Measurements from ENCODE around the gene FAM170B. TPM values are rescaled to one million over a fixed set of nuclear protein-coding genes. Genes with fewer than 3 reads are reported as not detected.

Gene FAM170B
- total RNA-seq, 1 experiment from 2014 or later = not detected

DNA sequence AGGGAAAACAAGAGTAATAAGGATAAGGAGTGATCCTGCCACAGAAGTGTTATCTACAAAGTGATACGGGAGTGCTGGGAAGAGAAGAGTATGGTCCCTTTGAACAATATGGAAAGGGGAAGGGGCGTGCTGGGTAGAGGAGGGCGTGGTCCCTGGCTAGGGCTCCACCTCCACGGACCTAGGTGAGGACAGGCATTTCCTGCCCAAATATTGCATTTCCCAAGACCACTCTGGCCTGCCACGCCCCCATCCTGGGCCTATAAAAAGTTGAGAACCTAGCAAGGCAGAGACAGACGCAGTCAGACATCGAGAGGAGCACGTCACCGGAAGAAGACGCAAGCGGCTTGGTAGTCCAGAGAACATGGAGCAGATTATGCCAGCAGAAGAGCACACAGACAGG lies 41.3 kb downstream of the FAM170B start:
- H3K79me2 ChIP-seq (ENCODE audit: low read depth) = no peaks in the 10 kb centered on the region
- ChIA-PET POLR2A (ENCODE audit: unreplicated experiment) (no interaction called here), CTCF (no interaction called here)
- no peaks in the 10 kb centered on the region for H4K20me1 ChIP-seq (ENCODE audit: insufficient read depth)
- no peaks in the 10 kb centered on the region for H3K4me1 ChIP-seq (replicated peaks; ENCODE audit: insufficient read depth)
- TF ChIP-seq, protein P1, sequence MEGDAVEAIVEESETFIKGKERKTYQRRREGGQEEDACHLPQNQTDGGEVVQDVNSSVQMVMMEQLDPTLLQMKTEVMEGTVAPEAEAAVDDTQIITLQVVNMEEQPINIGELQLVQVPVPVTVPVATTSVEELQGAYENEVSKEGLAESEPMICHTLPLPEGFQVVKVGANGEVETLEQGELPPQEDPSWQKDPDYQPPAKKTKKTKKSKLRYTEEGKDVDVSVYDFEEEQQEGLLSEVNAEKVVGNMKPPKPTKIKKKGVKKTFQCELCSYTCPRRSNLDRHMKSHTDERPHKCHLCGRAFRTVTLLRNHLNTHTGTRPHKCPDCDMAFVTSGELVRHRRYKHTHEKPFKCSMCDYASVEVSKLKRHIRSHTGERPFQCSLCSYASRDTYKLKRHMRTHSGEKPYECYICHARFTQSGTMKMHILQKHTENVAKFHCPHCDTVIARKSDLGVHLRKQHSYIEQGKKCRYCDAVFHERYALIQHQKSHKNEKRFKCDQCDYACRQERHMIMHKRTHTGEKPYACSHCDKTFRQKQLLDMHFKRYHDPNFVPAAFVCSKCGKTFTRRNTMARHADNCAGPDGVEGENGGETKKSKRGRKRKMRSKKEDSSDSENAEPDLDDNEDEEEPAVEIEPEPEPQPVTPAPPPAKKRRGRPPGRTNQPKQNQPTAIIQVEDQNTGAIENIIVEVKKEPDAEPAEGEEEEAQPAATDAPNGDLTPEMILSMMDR (conservative IDR thresholded peaks at IDR 0.05) = no peak
- no peaks in the 10 kb centered on the region for H3K9me2 ChIP-seq (ENCODE audit: insufficient read depth)
- H3K27me3 ChIP-seq (ENCODE audit: insufficient read depth, low read depth) = peaks cover 44% of the 10 kb centered on the region; the same call in 1 of the 2 replicates
- no peak for DNase-seq
- no peak overlapping the region for H3K4me2 ChIP-seq
- no peaks in the 10 kb centered on the region for H3F3A ChIP-seq (ENCODE audit: insufficient read depth, low read depth)
- BruUV-seq (replicated peaks) = no TSS peak
- H3K9me3 ChIP-seq (ENCODE audit: insufficient read depth, low read depth) = no peaks in the 10 kb centered on the region
- intact Hi-C loops (cut with micrococcal nuclease; ENCODE audit: unreplicated experiment) = no loop called here
- no peaks in the 10 kb centered on the region for H3K36me3 ChIP-seq (ENCODE audit: low read depth)
- H3K27ac ChIP-seq = no peak overlapping the region
- H3K4me3 ChIP-seq = no peak overlapping the region
- H2AFZ ChIP-seq = no peak overlapping the region

DNA sequence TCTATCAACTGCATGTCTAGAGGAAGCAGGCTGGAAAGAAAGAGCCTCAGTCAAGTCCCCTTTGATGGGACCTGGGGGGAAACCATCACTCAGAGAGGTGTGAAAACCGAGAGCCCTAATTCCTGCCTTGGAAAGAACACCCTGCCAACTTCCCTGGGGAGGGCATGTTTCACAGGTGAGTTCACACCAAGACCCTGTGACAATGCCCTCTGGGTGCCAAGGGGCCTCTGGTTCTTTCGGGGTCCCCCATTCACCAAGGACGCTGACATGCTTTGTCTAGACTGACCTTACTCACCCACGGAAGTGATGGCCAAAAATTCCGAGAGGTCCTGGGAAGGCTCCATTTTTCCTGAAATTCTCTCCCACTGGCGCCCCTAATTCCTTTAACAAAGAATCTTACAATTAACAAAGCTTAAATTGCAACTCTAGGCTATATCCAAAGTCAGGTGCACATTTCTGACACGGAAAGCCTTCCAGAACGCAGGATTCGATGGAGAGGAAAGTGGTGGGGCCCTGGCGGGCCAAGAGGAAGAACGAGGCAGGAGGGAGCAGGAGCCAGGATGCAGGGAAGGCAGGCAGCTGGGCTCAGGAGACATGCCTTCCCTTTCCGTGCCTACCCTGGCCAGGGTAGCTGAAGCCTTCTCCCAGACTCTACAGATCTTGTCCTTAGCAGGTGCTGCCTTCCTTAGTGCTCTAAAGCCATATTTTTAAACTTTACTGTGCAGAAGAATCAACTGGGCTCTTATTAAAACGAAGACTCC lies 42.2 kb downstream of the FAM170B start:
- H3K27ac ChIP-seq = no peak overlapping the region
- peaks cover 8% of the 10 kb centered on the region for H3K9me3 ChIP-seq (ENCODE audit: insufficient read depth, low read depth)
- no TSS peak for BruUV-seq (replicated peaks)
- H3K36me3 ChIP-seq (ENCODE audit: low read depth) = no peaks in the 10 kb centered on the region
- H3K9me2 ChIP-seq (ENCODE audit: insufficient read depth) = no peaks in the 10 kb centered on the region
- CTCF ChIA-PET = no interaction called here
- H3K4me3 ChIP-seq = no peak overlapping the region
- no peaks in the 10 kb centered on the region for H3K4me1 ChIP-seq (replicated peaks; ENCODE audit: insufficient read depth)
- H3K79me2 ChIP-seq (ENCODE audit: low read depth) = no peaks in the 10 kb centered on the region
- POLR2A ChIA-PET (ENCODE audit: unreplicated experiment) = no interaction called here
- no peak overlapping the region for H3K4me2 ChIP-seq
- DNase-seq = no peak
- intact Hi-C loops (cut with micrococcal nuclease; ENCODE audit: unreplicated experiment) = no loop called here
- no peaks in the 10 kb centered on the region for H4K20me1 ChIP-seq (ENCODE audit: insufficient read depth)
- TF ChIP-seq, protein P1 (conservative IDR thresholded peaks at IDR 0.05) = no peak
- TF ChIP-seq EZH2 (IDR thresholded peaks at IDR 0.05; ENCODE audit: low read depth) = no peak
- H3F3A ChIP-seq (ENCODE audit: insufficient read depth, low read depth) = no peaks in the 10 kb centered on the region
- no peak overlapping the region for H2AFZ ChIP-seq
- H3K27me3 ChIP-seq (ENCODE audit: insufficient read depth, low read depth) = peaks cover 40% of the 10 kb centered on the region; the same call in 1 of the 2 replicates

DNA sequence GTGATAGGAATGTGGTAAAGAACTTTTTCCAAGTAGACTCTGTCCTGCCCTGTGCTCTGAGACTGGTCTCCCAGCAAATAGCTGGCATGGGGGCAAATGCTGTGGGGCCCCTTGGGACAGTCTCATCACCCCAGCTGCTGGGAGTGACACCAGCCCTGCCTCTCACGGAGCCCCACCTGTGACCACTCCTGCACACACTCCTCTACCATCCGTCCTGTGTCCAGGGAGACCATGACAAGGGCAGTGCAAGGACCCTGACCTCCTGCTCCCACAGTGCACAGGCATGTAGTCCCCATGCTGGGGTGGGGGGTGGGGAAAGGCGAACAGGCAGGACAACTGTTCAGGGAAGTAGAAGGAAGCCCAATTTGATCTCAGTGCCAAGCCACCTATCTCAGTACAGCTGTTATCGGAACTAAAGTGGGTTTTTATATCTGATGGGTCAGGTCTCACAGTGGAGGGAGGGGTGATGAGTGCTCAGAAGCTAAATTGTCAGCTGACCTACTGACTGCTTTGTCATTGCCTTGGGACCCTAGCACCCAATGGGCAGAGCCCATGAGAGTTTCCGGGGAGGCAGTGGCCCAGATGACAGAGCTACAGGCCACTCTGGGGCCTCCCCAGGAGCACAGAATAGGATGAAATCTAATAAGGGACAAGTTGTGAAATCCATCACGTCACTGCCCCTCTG lies 43.0 kb downstream of the FAM170B start:
- no peaks in the 10 kb centered on the region for H4K20me1 ChIP-seq (ENCODE audit: insufficient read depth)
- no peak overlapping the region for H3K27ac ChIP-seq
- H3K4me2 ChIP-seq = no peak overlapping the region
- no peaks in the 10 kb centered on the region for H3K9me2 ChIP-seq (ENCODE audit: insufficient read depth)
- no peaks in the 10 kb centered on the region for H3K36me3 ChIP-seq (ENCODE audit: low read depth)
- H2AFZ ChIP-seq = no peak overlapping the region
- H3K4me3 ChIP-seq = no peak overlapping the region
- DNase-seq = no peak
- CTCF ChIA-PET = no interaction called here
- TF ChIP-seq, protein P1 (conservative IDR thresholded peaks at IDR 0.05) = no peak
- TF ChIP-seq EZH2 (IDR thresholded peaks at IDR 0.05; ENCODE audit: low read depth) = no peak
- peaks cover 9% of the 10 kb centered on the region for H3K9me3 ChIP-seq (ENCODE audit: insufficient read depth, low read depth)
- intact Hi-C loops (cut with micrococcal nuclease; ENCODE audit: unreplicated experiment) = no loop called here
- H3F3A ChIP-seq (ENCODE audit: insufficient read depth, low read depth) = no peaks in the 10 kb centered on the region
- no peaks in the 10 kb centered on the region for H3K79me2 ChIP-seq (ENCODE audit: low read depth)
- BruUV-seq (replicated peaks) = no TSS peak
- POLR2A ChIA-PET (ENCODE audit: unreplicated experiment) = no interaction called here
- H3K4me1 ChIP-seq (replicated peaks; ENCODE audit: insufficient read depth) = no peaks in the 10 kb centered on the region
- peaks cover 40% of the 10 kb centered on the region; the same call in 1 of the 2 replicates for H3K27me3 ChIP-seq (ENCODE audit: insufficient read depth, low read depth)
